ENCODE data around the gene C10orf120. TPM values are rescaled to one million over a fixed set of nuclear protein-coding genes. Genes with fewer than 3 reads are reported as not detected.

Gene C10orf120
- total RNA-seq, 3 donors from 2014 or later: not detected

GRCh38 chr10:122715576-122715975, 15.9 kb upstream of the C10orf120 start:
- H3K4me3 Mint-ChIP-seq: no peak overlapping the region
- ATAC-seq (no peak), DNase-seq (no peak)
- no peaks in the 10 kb centered on the region for H3K36me3 Mint-ChIP-seq (ENCODE audit: insufficient read depth)
- no peaks in the 10 kb centered on the region for H3K4me1 Mint-ChIP-seq (ENCODE audit: low read depth)
- no peaks in the 10 kb centered on the region for H3K9me3 Mint-ChIP-seq
- peaks cover 12% of the 10 kb centered on the region for H3K27me3 Mint-ChIP-seq (ENCODE audit: low read depth)

- no peak for ATAC-seq
- Mint-ChIP-seq H3K9me3 (no peaks in the 10 kb centered on the region), H3K27me3 (ENCODE audit: low read depth) (peaks cover 20% of the 10 kb centered on the region), H3K4me3 (no peak overlapping the region), H3K36me3 (ENCODE audit: insufficient read depth) (no peaks in the 10 kb centered on the region), H3K4me1 (ENCODE audit: low read depth) (no peaks in the 10 kb centered on the region)
- DNase-seq: no peak
These were observed 13.6 kb upstream of the C10orf120 start for GRCh38 chr10:122713091-122713885.

GRCh38 chr10:122710576-122710975, 10.9 kb upstream of the C10orf120 start:
- DNase-seq: no peak
- Mint-ChIP-seq H3K9me3 (no peaks in the 10 kb centered on the region), H3K4me1 (ENCODE audit: low read depth) (peaks cover 8% of the 10 kb centered on the region), H3K4me3 (no peak overlapping the region), H3K27me3 (ENCODE audit: low read depth) (peaks cover 11% of the 10 kb centered on the region), H3K36me3 (ENCODE audit: insufficient read depth) (no peaks in the 10 kb centered on the region)
- ATAC-seq: no peak

GRCh38 chr10:122709971-122710370, 10.3 kb upstream of the C10orf120 start:
- Mint-ChIP-seq H3K4me1 (ENCODE audit: low read depth) (peaks cover 8% of the 10 kb centered on the region), H3K4me3 (no peak overlapping the region), H3K27me3 (ENCODE audit: low read depth) (peaks cover 9% of the 10 kb centered on the region), H3K36me3 (ENCODE audit: insufficient read depth) (no peaks in the 10 kb centered on the region), H3K9me3 (no peaks in the 10 kb centered on the region)
- no peak for DNase-seq
- no peak for ATAC-seq

- Mint-ChIP-seq H3K9me3 (no peaks in the 10 kb centered on the region), H3K4me3 (no peak overlapping the region), H3K36me3 (ENCODE audit: insufficient read depth) (no peaks in the 10 kb centered on the region), H3K27me3 (ENCODE audit: low read depth) (peaks cover 9% of the 10 kb centered on the region), H3K4me1 (ENCODE audit: low read depth) (peaks cover 8% of the 10 kb centered on the region)
- ATAC-seq (no peak), DNase-seq (no peak)
These were observed 7.9 kb upstream of the C10orf120 start for GRCh38 chr10:122707535-122707934.

- ATAC-seq (no peak), DNase-seq (no peak)
- Mint-ChIP-seq H3K9me3 (no peaks in the 10 kb centered on the region), H3K27me3 (ENCODE audit: low read depth) (peaks cover 9% of the 10 kb centered on the region), H3K36me3 (ENCODE audit: insufficient read depth) (no peaks in the 10 kb centered on the region), H3K4me1 (ENCODE audit: low read depth) (peaks cover 8% of the 10 kb centered on the region), H3K4me3 (no peak overlapping the region)
These were observed 7.3 kb upstream of the C10orf120 start for GRCh38 chr10:122706947-122707346.

- no peaks in the 10 kb centered on the region for H3K36me3 Mint-ChIP-seq (ENCODE audit: insufficient read depth)
- peaks cover 9% of the 10 kb centered on the region for H3K27me3 Mint-ChIP-seq (ENCODE audit: low read depth)
- no peak for DNase-seq
- H3K4me1 Mint-ChIP-seq (ENCODE audit: low read depth): peaks cover 8% of the 10 kb centered on the region
- H3K9me3 Mint-ChIP-seq: no peaks in the 10 kb centered on the region
- ATAC-seq: no peak
- no peak overlapping the region for H3K4me3 Mint-ChIP-seq
These were observed 6.8 kb upstream of the C10orf120 start for GRCh38 chr10:122706467-122706866.

- Mint-ChIP-seq H3K36me3 (ENCODE audit: insufficient read depth) (no peaks in the 10 kb centered on the region), H3K4me1 (ENCODE audit: low read depth) (peaks cover 8% of the 10 kb centered on the region), H3K9me3 (no peaks in the 10 kb centered on the region), H3K4me3 (no peak overlapping the region), H3K27me3 (ENCODE audit: low read depth) (no peaks in the 10 kb centered on the region)
- ATAC-seq: peak in 1 of 2 donors; percentile 77
- DNase-seq: peak; percentile 35
These were observed 4.1 kb upstream of the C10orf120 start for GRCh38 chr10:122703483-122704448.

- Mint-ChIP-seq H3K9me3 (no peaks in the 10 kb centered on the region), H3K36me3 (ENCODE audit: insufficient read depth) (no peaks in the 10 kb centered on the region), H3K4me1 (ENCODE audit: low read depth) (no peaks in the 10 kb centered on the region), H3K4me3 (no peak overlapping the region), H3K27me3 (ENCODE audit: low read depth) (no peaks in the 10 kb centered on the region)
- ATAC-seq (no peak), DNase-seq (no peak)
These were observed 2.6 kb upstream of the C10orf120 start for GRCh38 chr10:122702275-122702674.

- DNase-seq: no peak
- no peak overlapping the region for H3K4me3 Mint-ChIP-seq
- no peak for ATAC-seq
- H3K9me3 Mint-ChIP-seq: no peaks in the 10 kb centered on the region
- H3K4me1 Mint-ChIP-seq (ENCODE audit: low read depth): no peaks in the 10 kb centered on the region
- H3K27me3 Mint-ChIP-seq (ENCODE audit: low read depth): no peaks in the 10 kb centered on the region
- no peaks in the 10 kb centered on the region for H3K36me3 Mint-ChIP-seq (ENCODE audit: insufficient read depth)
These were observed 2.0 kb upstream of the C10orf120 start for GRCh38 chr10:122701652-122702051.

GRCh38 chr10:122696687-122697086, 3.0 kb downstream of the C10orf120 start:
- H3K4me3 Mint-ChIP-seq: no peak overlapping the region
- no peaks in the 10 kb centered on the region for H3K36me3 Mint-ChIP-seq (ENCODE audit: insufficient read depth)

GRCh38 chr10:122692744-122693143, 6.9 kb downstream of the C10orf120 start:
- Mint-ChIP-seq H3K4me3 (no peak overlapping the region), H3K4me1 (ENCODE audit: low read depth) (no peaks in the 10 kb centered on the region), H3K27me3 (ENCODE audit: low read depth) (peaks cover 11% of the 10 kb centered on the region), H3K9me3 (no peaks in the 10 kb centered on the region), H3K36me3 (ENCODE audit: insufficient read depth) (no peaks in the 10 kb centered on the region)
- DNase-seq (no peak), ATAC-seq (no peak)

More at GRCh38 chr10:122696687-122697086, 3.0 kb downstream of the C10orf120 start:
- ATAC-seq (no peak), DNase-seq (no peak)
- Mint-ChIP-seq H3K27me3 (ENCODE audit: low read depth) (peaks cover 7% of the 10 kb centered on the region), H3K9me3 (no peaks in the 10 kb centered on the region), H3K4me1 (ENCODE audit: low read depth) (no peaks in the 10 kb centered on the region)

- no peaks in the 10 kb centered on the region for H3K36me3 Mint-ChIP-seq (ENCODE audit: insufficient read depth)
- H3K9me3 Mint-ChIP-seq: no peaks in the 10 kb centered on the region
- no peaks in the 10 kb centered on the region for H3K4me1 Mint-ChIP-seq (ENCODE audit: low read depth)
- no peak for DNase-seq
- H3K27me3 Mint-ChIP-seq (ENCODE audit: low read depth): peaks cover 29% of the 10 kb centered on the region
- ATAC-seq: no peak
- H3K4me3 Mint-ChIP-seq: no peak overlapping the region
These were observed 10.4 kb downstream of the C10orf120 start for GRCh38 chr10:122689146-122689820.

GRCh38 chr10:122688293-122688989, 11.2 kb downstream of the C10orf120 start:
- no peaks in the 10 kb centered on the region for H3K36me3 Mint-ChIP-seq (ENCODE audit: insufficient read depth)
- H3K27me3 Mint-ChIP-seq (ENCODE audit: low read depth): peaks cover 31% of the 10 kb centered on the region
- ATAC-seq (no peak), DNase-seq (no peak)
- no peaks in the 10 kb centered on the region for H3K9me3 Mint-ChIP-seq
- H3K4me3 Mint-ChIP-seq: no peak overlapping the region
- no peaks in the 10 kb centered on the region for H3K4me1 Mint-ChIP-seq (ENCODE audit: low read depth)

Measured in activated T-cell treated with anti-CD3 and anti-CD28 coated beads, Interleukin-2, amount 50 U/mL, for 4 hours (primary cell).